ENCODE results near the gene LIPC. TPM values are rescaled to one million over a fixed set of nuclear protein-coding genes. Genes with fewer than 3 reads are reported as not detected.

LIPC gene
- total RNA-seq, 2 donors from 2014 or later = not detected

DNA sequence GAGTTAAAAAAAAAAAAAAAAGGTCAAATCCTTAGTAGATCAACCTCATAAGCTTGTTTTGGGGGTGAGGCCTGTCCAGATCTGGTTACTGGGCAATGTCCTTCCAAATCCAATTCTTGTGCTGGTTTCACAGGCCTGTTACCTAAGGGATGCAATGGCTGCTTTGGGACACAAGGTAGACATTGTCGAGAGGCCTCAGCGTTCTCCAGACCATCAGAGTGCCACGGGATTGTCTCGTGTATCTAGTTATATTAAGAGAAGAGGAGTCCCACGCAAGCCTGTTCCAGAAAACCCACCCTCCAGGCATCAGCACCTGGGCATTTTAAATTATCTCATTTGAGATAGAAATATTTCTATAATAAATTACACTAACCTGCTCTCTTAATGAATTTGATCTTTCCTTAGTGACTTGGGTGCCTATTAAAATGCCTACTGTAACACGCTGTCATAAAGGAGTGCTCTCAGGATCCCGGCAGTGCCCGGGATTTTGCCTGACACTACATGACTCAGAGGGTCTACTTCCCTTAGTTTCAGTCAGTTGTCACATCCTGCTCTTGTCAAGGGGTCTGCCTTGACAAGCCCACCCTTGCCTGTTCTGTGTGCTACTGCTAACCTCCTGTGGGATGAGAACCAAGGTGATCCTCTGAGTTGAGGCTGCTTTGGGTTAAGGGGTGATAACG is 116.0 kb downstream of the LIPC start:
- no peak overlapping the region for H3K4me3 ChIP-seq
- DNase-seq (ENCODE audit: low spot score) (no peak), ATAC-seq (ENCODE audit: insufficient number of reproducible peaks, low FRiP score, low read depth) (no peak)
- peak overlapping the region in 1 of 2 donors; percentile 68 for H3K27ac ChIP-seq
- no peak for TF ChIP-seq CTCF (IDR thresholded peaks at IDR 0.05)
- H3K4me1 ChIP-seq (ENCODE audit: control insufficient read depth in 1 of 2, low read depth in 2 of 2) = peaks cover 12 to 28% of the 10 kb centered on the region in 2 donors
- H3K9me3 ChIP-seq = no peaks in the 10 kb centered on the region
- no peaks in the 10 kb centered on the region for H3K36me3 ChIP-seq
- H3K27me3 ChIP-seq (replicated peaks; ENCODE audit: insufficient read depth) = no peaks in the 10 kb centered on the region

GRCh38 chr15:58548308-58549012 is 116.7 kb downstream of the LIPC start:
- no peak for TF ChIP-seq CTCF (IDR thresholded peaks at IDR 0.05)
- peak overlapping the region in 1 of 2 donors; percentile 68 for H3K27ac ChIP-seq
- DNase-seq (ENCODE audit: low spot score) (no peak), ATAC-seq (ENCODE audit: insufficient number of reproducible peaks, low FRiP score, low read depth) (no peak)
- H3K9me3 ChIP-seq = no peaks in the 10 kb centered on the region
- no peaks in the 10 kb centered on the region for H3K36me3 ChIP-seq
- no peak overlapping the region for H3K4me3 ChIP-seq
- peaks cover 12 to 28% of the 10 kb centered on the region in 2 donors for H3K4me1 ChIP-seq (ENCODE audit: control insufficient read depth in 1 of 2, low read depth in 2 of 2)
- no peaks in the 10 kb centered on the region for H3K27me3 ChIP-seq (replicated peaks; ENCODE audit: insufficient read depth)

DNA sequence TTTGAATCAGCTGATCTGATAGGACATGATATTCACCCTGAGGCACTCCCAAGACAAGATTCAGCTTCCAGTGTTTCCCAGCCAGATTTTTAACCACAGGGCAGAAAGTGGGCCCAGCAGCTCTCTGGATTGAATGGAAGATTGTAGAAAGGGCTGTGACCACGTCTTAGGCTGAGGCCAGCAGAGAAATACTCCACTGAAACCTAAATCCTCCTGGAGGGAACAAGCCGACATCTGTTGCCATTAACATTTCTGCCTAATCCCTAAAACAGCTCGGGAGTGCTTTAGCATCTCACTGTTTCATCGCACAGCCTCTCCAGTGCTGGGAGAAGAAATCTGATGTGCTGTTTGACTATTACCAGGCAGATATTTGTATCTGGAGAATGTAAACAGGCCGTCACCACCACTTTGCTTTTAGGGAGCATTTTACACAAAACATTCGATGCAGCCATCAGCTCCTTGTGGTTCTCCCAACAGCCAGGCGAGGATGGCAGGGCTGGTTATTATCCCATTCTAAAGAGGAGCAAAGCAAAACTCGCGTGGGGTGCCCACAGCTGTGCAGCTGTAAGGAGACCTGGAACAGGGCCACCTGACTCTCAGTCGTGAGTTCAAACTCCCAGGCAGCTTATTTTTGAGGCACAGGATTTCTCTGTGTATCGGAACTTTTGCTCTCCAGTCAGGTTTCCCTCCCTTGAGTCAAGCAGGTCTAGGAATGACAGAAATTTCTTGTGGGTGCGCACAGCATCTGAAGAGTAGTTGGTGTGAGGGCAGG is 117.4 kb downstream of the LIPC start:
- Histone ChIP-seq H3K9me3 (no peaks in the 10 kb centered on the region), H3K27me3 (replicated peaks; ENCODE audit: insufficient read depth) (no peaks in the 10 kb centered on the region), H3K4me3 (no peak overlapping the region), H3K36me3 (no peaks in the 10 kb centered on the region), H3K4me1 (ENCODE audit: control insufficient read depth in 1 of 2, low read depth in 2 of 2) (peaks cover 12 to 28% of the 10 kb centered on the region in 2 donors), H3K27ac (no peak overlapping the region)
- no peak for TF ChIP-seq CTCF (IDR thresholded peaks at IDR 0.05)
- ATAC-seq (ENCODE audit: insufficient number of reproducible peaks, low FRiP score, low read depth) (no peak), DNase-seq (ENCODE audit: low spot score) (no peak)

DNA sequence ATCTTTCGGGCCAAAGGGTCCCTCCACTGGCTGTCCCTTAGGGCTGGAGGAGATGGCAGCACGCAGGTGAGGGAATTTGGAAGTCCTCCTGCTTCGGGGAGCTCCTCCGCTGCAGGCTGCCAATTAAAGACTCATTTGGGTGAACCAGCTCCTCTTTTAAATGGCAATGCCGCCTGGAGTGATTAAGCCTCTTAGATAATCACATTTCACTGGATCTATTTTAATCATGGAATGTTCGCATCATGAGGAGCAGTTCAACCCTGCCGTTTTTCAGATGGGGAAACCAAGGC is 117.9 kb downstream of the LIPC start:
- Histone ChIP-seq H3K4me3 (no peak overlapping the region), H3K9me3 (no peaks in the 10 kb centered on the region), H3K4me1 (ENCODE audit: control insufficient read depth in 1 of 2, low read depth in 2 of 2) (peaks cover 12 to 28% of the 10 kb centered on the region in 2 donors), H3K36me3 (no peaks in the 10 kb centered on the region), H3K27ac (no peak overlapping the region), H3K27me3 (replicated peaks; ENCODE audit: insufficient read depth) (no peaks in the 10 kb centered on the region)
- no peak for DNase-seq (ENCODE audit: low spot score)
- no peak for TF ChIP-seq CTCF (IDR thresholded peaks at IDR 0.05)
- ATAC-seq (ENCODE audit: insufficient number of reproducible peaks, low FRiP score, low read depth) = no peak

GRCh38 chr15:58551084-58551763 is 119.4 kb downstream of the LIPC start:
- Histone ChIP-seq H3K9me3 (no peaks in the 10 kb centered on the region), H3K4me3 (no peak overlapping the region), H3K4me1 (ENCODE audit: control insufficient read depth in 1 of 2, low read depth in 2 of 2) (peaks cover 12 to 28% of the 10 kb centered on the region in 2 donors), H3K27ac (no peak overlapping the region), H3K36me3 (no peaks in the 10 kb centered on the region), H3K27me3 (replicated peaks; ENCODE audit: insufficient read depth) (no peaks in the 10 kb centered on the region)
- ATAC-seq (ENCODE audit: insufficient number of reproducible peaks, low FRiP score, low read depth) (no peak), DNase-seq (ENCODE audit: low spot score) (no peak)
- TF ChIP-seq CTCF (IDR thresholded peaks at IDR 0.05) = no peak

Measured in thoracic aorta (tissue), 2 donors.